Measurements from ENCODE around the gene DEPDC4.

DNA sequence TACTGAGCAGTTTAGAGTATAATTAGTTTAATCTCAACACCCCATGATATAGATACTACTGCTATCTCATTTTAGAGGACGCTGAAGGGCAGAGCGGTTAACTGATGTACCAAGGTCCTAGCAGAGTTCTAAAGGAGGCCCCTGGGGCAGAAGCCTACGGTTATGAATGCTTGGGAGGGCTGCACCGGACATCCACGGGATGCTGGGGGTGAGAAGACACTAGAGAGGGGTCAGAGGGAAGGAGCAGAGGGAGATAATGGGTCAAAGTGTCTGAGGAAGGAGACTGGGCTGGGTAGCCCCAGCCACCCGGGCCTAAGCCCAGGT is 67.9 kb downstream of the DEPDC4 start:
- TF ChIP-seq, protein P1, sequence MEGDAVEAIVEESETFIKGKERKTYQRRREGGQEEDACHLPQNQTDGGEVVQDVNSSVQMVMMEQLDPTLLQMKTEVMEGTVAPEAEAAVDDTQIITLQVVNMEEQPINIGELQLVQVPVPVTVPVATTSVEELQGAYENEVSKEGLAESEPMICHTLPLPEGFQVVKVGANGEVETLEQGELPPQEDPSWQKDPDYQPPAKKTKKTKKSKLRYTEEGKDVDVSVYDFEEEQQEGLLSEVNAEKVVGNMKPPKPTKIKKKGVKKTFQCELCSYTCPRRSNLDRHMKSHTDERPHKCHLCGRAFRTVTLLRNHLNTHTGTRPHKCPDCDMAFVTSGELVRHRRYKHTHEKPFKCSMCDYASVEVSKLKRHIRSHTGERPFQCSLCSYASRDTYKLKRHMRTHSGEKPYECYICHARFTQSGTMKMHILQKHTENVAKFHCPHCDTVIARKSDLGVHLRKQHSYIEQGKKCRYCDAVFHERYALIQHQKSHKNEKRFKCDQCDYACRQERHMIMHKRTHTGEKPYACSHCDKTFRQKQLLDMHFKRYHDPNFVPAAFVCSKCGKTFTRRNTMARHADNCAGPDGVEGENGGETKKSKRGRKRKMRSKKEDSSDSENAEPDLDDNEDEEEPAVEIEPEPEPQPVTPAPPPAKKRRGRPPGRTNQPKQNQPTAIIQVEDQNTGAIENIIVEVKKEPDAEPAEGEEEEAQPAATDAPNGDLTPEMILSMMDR (IDR thresholded peaks at IDR 0.05; ENCODE audit: low read depth, low read length, poor library complexity, severe bottlenecking): no peak
- no peak for TF ChIP-seq EZH2phosphoT487 (IDR thresholded peaks at IDR 0.05; ENCODE audit: borderline replicate concordance, low read length)
